Spleen (tissue), 7 donors: ENCODE measurements around the gene ZNF385B.

ENCODE experiments used
- CTCF ChIP-seq, 11 experiments: fragments of 200-600 bp in 7 of 11; fragments of 450-650 bp in 4 of 11; sonication (generic) in 4 of 11; IDR thresholded peaks in 8 of 11; conservative IDR thresholded peaks in 3 of 11; 1 replicate in 7 of 11; 2 replicates in 4 of 11; pipeline versions ENCODE4 v1.4.0 to v1.8.0; 2016 to 2021; ENCODE audit warnings: antibody characterized with exemption in 11 of 11, inconsistent platforms in 4 of 11, mild to moderate bottlenecking in 1 of 11
- POLR2A ChIP-seq, 3 donors: fragments of 450-650 bp; IDR thresholded peaks; one replicate each; pipeline ENCODE4 v1.5.1; 2017; ENCODE audit warnings: antibody characterized with exemption in 3 of 3, mild to moderate bottlenecking in 1 of 3
- donor health status: DM: no; HTN: no; CAD: no; lungs with moderate emphysema.
- donor health status: DM: no; HTN: no; CAD: no.
- donor health status: DM: no; HTN: no; CAD: no.

GRCh38 chr2:179744401-179744800 lies 117.0 kb downstream of the ZNF385B start:
- TF ChIP-seq CTCF (IDR thresholded peaks at IDR 0.05 in 8 of 11, conservative IDR thresholded peaks at IDR 0.05 in 3 of 11) (no peak), POLR2A (IDR thresholded peaks at IDR 0.05) (no peak)
